GM12874 (cell line): ENCODE data around the gene SLC7A14.

Source experiments
- TF ChIP-seq, protein P1 (sequence below): IDR thresholded peaks from 2 replicates; pipeline ENCODE4 v1.5.1; 2011; ENCODE audit warnings: low read depth, mild to moderate bottlenecking, control low read depth, low read length, moderate library complexity; ENCODE audit not compliant: insufficient read depth

SLC7A14 gene

DNA sequence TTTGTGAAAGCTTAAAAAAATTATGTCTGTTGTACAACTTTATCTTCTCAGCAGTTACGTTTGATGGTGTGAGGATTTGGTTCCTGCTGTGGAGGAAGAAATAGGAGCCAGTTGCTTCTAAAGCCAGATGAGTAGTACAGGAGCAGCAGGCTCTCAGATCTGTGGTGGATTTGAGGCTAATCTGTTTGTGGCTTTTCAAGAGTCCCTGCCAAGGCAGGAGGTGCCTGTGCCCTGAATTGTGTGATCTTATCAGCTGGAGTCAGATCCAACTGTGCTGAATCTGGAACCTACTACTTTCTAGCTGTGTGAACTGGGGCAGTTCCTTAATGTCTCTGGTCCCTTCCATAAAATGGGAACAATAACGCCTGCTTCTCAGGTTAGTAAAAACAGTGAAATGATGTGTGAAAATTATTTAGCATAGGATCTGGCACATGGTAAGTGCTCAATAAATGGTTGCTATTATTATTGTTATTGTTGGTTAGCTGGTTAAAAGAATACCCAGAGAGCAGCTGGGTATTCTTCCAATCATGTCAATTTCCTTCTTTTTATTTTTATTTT, 159.6 kb downstream of the SLC7A14 start:
- TF ChIP-seq, protein P1, sequence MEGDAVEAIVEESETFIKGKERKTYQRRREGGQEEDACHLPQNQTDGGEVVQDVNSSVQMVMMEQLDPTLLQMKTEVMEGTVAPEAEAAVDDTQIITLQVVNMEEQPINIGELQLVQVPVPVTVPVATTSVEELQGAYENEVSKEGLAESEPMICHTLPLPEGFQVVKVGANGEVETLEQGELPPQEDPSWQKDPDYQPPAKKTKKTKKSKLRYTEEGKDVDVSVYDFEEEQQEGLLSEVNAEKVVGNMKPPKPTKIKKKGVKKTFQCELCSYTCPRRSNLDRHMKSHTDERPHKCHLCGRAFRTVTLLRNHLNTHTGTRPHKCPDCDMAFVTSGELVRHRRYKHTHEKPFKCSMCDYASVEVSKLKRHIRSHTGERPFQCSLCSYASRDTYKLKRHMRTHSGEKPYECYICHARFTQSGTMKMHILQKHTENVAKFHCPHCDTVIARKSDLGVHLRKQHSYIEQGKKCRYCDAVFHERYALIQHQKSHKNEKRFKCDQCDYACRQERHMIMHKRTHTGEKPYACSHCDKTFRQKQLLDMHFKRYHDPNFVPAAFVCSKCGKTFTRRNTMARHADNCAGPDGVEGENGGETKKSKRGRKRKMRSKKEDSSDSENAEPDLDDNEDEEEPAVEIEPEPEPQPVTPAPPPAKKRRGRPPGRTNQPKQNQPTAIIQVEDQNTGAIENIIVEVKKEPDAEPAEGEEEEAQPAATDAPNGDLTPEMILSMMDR, result no peak

DNA sequence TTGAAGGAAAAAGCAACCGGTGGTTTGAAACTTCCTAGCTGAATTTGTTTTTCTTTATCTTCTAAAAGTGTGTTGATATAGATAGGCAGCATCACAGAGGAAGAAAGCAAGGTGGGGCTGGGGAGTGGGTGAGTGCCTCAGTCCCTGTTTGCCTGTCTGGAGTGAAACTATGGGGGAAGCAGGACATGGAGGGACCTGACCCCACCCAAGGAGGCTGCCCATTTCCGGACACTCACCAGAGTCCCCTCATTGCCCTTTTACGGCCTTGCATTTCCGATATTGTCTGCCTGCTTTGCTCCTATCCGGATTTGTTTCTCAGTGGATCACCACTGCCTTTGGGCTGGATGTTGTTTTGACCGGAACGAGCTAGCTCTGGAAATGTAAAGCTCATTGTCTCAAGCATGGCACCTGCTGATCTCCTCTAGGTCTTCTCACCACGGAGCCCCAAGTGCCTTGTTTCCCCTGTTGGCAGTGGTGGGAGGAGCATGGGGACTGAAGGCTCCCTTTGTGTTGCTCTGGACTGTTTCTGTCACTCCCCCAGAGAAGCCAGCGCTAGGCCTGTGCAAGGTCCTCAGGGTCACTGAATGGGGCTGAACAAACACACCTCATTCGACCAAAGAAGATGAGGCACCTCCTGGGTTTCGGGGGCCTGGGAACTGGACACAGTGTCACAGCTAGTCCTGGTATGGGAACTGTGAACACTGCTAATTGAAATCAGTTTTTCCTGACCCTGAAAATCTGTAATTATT, 160.2 kb downstream of the SLC7A14 start:
- TF ChIP-seq, protein P1, result no peak

DNA sequence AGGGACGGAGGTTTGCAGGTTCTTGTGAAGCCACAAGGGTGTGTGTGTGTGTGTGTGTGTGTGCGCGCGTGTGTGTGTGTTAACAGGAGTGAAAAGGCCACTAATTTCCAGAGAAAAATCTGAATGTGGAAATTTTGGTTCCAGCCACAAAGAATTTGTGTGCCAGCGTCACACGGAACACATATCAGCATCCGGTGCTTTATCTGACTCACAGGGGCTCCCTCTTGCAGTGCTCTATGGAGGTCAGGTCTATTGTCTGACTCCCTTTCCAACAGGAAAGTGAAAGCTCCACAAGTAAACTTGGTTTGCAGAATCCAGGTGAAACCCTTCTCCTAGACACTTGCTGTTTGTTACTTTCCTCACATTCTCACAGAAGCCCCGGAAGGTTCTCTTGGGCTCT, 161.0 kb downstream of the SLC7A14 start:
- TF ChIP-seq, protein P1, result no peak

DNA sequence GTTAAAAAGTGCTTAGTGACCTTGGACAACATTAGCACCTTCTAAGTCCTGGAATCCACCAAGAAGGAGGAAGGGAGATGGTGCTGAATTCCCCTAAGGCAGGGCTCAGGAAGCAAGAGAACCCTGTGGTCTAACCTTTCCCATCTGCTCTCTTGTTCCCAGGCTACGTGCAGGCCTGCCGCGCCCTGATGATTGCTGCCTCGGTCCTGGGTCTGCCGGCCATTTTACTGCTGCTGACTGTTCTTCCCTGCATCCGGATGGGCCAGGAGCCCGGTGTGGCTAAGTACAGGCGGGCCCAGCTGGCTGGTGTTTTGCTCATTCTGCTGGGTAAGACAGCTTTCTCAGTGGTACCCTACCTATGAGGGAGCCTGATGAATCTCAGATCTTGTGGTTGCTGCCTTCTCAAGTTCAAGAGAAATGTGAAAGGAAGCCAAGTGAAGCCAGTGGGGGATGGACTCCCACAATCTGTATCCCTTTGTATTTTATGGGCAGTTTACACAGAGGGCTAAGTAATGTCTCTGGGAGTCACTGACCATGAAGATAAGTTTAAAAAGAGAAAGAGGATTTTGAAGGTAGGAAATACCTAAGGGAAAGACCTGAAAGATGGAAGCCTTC, 162.8 kb downstream of the SLC7A14 start:
- TF ChIP-seq, protein P1, result no peak

DNA sequence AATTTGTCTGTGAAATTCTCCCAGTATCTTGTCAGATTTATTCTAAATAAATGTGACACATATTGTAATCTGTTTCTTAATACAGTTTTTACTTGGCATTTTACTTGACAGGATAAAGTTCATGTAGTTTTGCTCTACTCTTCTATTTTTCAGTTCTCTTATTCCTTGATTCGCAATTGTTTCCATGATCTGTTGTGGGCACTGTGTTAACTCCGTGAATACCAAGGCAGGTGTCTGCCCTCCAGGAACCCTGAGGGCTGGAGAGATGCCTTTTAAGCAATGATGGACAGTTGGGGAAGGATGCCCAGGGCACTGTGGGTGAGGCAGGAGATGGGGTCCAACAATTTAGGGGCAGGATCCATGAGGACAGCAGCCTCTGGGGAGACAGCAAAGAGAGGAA, 164.1 kb downstream of the SLC7A14 start:
- TF ChIP-seq, protein P1, result no peak

DNA sequence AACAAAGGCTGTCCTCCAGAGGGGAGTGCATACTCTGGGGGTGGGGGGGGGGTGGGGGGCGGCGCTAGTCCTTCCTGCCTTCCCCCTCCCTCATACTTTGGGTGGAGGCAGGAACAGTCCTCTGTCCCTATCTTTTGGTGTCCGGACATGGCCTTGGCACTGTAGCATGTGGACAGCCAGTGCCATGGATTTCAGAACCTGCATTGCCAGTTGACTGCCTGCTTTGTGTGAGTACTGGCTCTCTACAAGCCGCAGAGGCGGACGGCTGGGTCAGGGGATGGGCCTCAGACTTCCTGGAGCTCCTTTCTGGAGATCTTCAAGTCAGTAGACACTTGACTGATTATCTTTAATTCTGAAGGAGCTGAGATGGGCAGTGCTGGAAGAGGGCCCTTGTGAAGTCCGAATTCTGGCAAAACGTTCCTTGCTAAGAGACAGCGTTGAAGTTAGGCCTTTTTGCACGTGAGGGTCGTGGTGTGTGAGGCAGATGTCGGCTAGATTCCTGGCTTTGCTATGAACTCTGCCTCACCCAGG, 164.7 kb downstream of the SLC7A14 start:
- TF ChIP-seq, protein P1, result no peak

DNA sequence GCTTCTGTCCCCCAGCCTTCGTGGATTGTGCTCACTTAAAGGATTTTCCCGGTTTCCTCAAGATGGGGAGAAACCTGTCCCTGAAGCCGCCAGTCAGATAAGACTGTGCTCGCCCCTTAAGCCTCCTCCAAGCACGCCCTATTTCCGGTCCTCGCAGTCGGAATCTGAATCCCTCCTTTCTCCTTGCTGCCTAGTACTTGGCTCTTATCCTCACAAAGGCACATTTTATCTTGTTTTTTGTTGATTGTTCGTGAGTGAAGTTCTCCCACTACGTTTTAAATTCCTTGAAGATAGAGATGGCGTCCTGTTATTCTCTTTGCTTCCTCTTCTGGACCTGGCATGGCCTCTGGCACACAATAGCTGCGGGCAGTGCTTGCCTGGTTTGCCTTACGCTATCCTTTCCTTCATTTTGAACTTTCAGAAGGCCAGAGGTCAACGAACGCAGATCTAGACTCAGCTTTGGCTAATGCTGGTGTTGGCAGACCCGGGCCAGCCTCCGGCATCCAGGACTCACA, 165.5 kb downstream of the SLC7A14 start:
- TF ChIP-seq, protein P1, result no peak
